Esophagus squamous epithelium (tissue), 4 donors: ENCODE results near the gene LRRK2.

Source experiments
- POLR2A ChIP-seq, 4 donors: fragments of 450-650 bp; IDR thresholded peaks; one replicate each; pipeline ENCODE4 v1.6.1; 2017; ENCODE audit warnings: antibody characterized with exemption in 4 of 4, mild to moderate bottlenecking in 4 of 4, moderate library complexity in 3 of 4
- TF ChIP-seq, protein P1 (sequence below), 6 experiments: fragments of 450-650 bp in 4 of 6; fragments of 200-600 bp in 2 of 6; sonication (generic) in 2 of 6; IDR thresholded peaks; one replicate each; pipeline ENCODE4 v1.5.1; 2016 to 2019; ENCODE audit warnings: antibody characterized with exemption in 6 of 6, mild to moderate bottlenecking in 4 of 6, moderate library complexity in 4 of 6

DNA sequence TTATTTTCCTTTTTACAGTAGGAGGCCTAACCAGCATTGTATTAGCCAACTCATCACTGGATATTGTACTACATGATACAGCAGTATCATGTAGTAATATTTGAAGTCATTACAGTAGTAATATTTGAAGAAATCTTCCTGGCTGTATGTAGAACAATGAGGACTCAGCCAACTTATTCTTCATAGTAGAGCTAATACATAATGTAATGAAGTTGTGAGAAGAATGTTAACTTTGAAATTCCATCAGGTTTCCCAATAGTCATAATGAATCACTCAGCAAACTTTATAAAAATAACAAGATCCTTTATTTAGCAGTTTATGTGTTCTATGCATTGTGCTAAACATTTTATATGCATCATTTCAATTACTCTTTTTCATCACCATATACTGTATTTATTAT is 61.8 kb downstream of the LRRK2 start:
- no peak for TF ChIP-seq POLR2A (IDR thresholded peaks at IDR 0.05)
- TF ChIP-seq, protein P1, sequence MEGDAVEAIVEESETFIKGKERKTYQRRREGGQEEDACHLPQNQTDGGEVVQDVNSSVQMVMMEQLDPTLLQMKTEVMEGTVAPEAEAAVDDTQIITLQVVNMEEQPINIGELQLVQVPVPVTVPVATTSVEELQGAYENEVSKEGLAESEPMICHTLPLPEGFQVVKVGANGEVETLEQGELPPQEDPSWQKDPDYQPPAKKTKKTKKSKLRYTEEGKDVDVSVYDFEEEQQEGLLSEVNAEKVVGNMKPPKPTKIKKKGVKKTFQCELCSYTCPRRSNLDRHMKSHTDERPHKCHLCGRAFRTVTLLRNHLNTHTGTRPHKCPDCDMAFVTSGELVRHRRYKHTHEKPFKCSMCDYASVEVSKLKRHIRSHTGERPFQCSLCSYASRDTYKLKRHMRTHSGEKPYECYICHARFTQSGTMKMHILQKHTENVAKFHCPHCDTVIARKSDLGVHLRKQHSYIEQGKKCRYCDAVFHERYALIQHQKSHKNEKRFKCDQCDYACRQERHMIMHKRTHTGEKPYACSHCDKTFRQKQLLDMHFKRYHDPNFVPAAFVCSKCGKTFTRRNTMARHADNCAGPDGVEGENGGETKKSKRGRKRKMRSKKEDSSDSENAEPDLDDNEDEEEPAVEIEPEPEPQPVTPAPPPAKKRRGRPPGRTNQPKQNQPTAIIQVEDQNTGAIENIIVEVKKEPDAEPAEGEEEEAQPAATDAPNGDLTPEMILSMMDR (IDR thresholded peaks at IDR 0.05) = no peak
